GM12878 (cell line): ENCODE data around the gene EIF3A. TPM values are rescaled to one million over a fixed set of nuclear protein-coding genes. Genes with fewer than 3 reads are reported as not detected.
A peak's percentile ranks its signal among the peaks of the same experiment; 100 is the strongest.

Experiments used
- ATAC-seq: fragments of 200-7000 bp; cut with Tn5 transposase; 3 replicates; pipeline ENCODE4 v1.9.1; 2020; ENCODE audit warnings: mild to moderate bottlenecking, moderate library complexity
- BruUV-seq: library from RNA; stranded (reverse); fragments of 400-500 nt; replicated peaks from 2 replicates; lab custom pipeline; 2021; lab: Mats Ljungman, UMichigan
- CTCF ChIA-PET: fragments of 300-600 bp; sonication (Branson Sonifier 250); formaldehyde crosslinking; extraction: SDS; loops from one replicate; lab custom pipeline; 2021; ENCODE audit warnings: inconsistent platforms; lab: Yijun Ruan, JAX
- POLR2A ChIA-PET: fragments of 350-600 bp; formaldehyde crosslinking; extraction: SDS; loops from one replicate; lab custom pipeline; 2021; ENCODE audit warnings: inconsistent platforms; lab: Charles Lee
- RAD21 ChIA-PET: fragments of 300-600 bp; sonication (Branson Sonifier 250); formaldehyde crosslinking; loops from one replicate; lab custom pipeline; 2023; ENCODE audit warnings: antibody characterized with exemption; ENCODE audit not compliant: unreplicated experiment; lab: Charles Lee
- SMC1A ChIA-PET: fragments of 300-600 bp; sonication (Branson Sonifier 250); formaldehyde crosslinking; loops from one replicate; lab custom pipeline; 2023; ENCODE audit not compliant: unreplicated experiment, uncharacterized antibody; lab: Charles Lee
- DNase-seq: peaks from one replicate; pipeline ENCODE4 v3.0.0-alpha.2; 2011; ENCODE audit warnings: low read depth, low spot score
- FAIRE-seq: peaks from 3 replicates; lab custom pipeline; 2011; peaks lifted over from hg19 to GRCh38; lab: Jason Lieb, UNC
- H2AFZ ChIP-seq: 2 replicates; pipeline ENCODE4 v1.6.0; 2011; ENCODE audit warnings: low read depth, low read length, control low read depth; ENCODE audit not compliant: control insufficient read depth
- H3K27ac ChIP-seq: 2 replicates; pipeline ENCODE4 v1.5.1; 2011; ENCODE audit warnings: control low read depth; ENCODE audit not compliant: control insufficient read depth, insufficient read depth
- H3K27me3 ChIP-seq, 2 experiments: replicated peaks in 1 of 2; 2 replicates each; pipeline versions ENCODE4 v1.6.0 to v1.6.1; 2011; ENCODE audit warnings: low read length in 1 of 2; ENCODE audit not compliant: control insufficient read depth in 2 of 2, insufficient read depth in 2 of 2
- H3K36me3 ChIP-seq, 2 experiments: 2 replicates each; pipeline ENCODE4 v1.5.1; 2011; ENCODE audit warnings: low read length in 1 of 2; ENCODE audit not compliant: control insufficient read depth in 2 of 2, insufficient read depth in 2 of 2
- H3K4me1 ChIP-seq: 2 replicates; pipeline ENCODE4 v1.6.1; 2011; ENCODE audit warnings: mild to moderate bottlenecking, low read length, moderate library complexity, mixed read lengths; ENCODE audit not compliant: control insufficient read depth, insufficient read depth
- H3K4me2 ChIP-seq: 2 replicates; pipeline ENCODE4 v1.6.0; 2011; ENCODE audit warnings: control low read depth; ENCODE audit not compliant: control insufficient read depth, insufficient read depth
- H3K4me3 ChIP-seq: fragments of 200-600 bp; sonication (generic); 2 replicates; pipeline ENCODE4 v1.5.1; 2016
- H3K79me2 ChIP-seq: 2 replicates; pipeline ENCODE4 v1.6.0; 2011; ENCODE audit warnings: low read length; ENCODE audit not compliant: control insufficient read depth, insufficient read depth
- H3K9ac ChIP-seq: 2 replicates; pipeline ENCODE4 v1.8.0; 2011; ENCODE audit warnings: low read length, control low read depth, mixed read lengths; ENCODE audit not compliant: control insufficient read depth, insufficient read depth
- H3K9me3 ChIP-seq: replicated peaks from 3 replicates; pipeline ENCODE4 v1.5.1; 2011; ENCODE audit warnings: mild to moderate bottlenecking, low read length; ENCODE audit not compliant: control insufficient read depth, insufficient read depth
- H4K20me1 ChIP-seq: 2 replicates; pipeline ENCODE4 v1.6.0; 2011; ENCODE audit not compliant: control insufficient read depth, insufficient read depth
- ATF3 ChIP-seq: IDR thresholded peaks from 2 replicates; pipeline ENCODE4 v1.6.1; 2011; ENCODE audit warnings: low read depth, mild to moderate bottlenecking, low read length, moderate library complexity, borderline replicate concordance; ENCODE audit errors: extremely low read depth
- EGR1 ChIP-seq, 2 experiments: IDR thresholded peaks; 1 replicate in 1 of 2; 2 replicates in 1 of 2; pipeline ENCODE4 v1.6.1; 2011 to 2012; ENCODE audit warnings: low read depth in 2 of 2, low read length in 2 of 2, borderline replicate concordance in 1 of 2, mild to moderate bottlenecking in 1 of 2, moderate library complexity in 1 of 2
- HDAC6 ChIP-seq: fragments of 200-600 bp; sonication (generic); IDR thresholded peaks from one replicate; pipeline ENCODE4 v1.8.0; 2017; ENCODE audit warnings: antibody characterized with exemption; ENCODE audit not compliant: unreplicated experiment
- LARP7 ChIP-seq: fragments of 450-650 bp; IDR thresholded peaks from 2 replicates; pipeline ENCODE4 v1.6.1; 2017; ENCODE audit warnings: mild to moderate bottlenecking
- PML ChIP-seq: IDR thresholded peaks from 2 replicates; pipeline ENCODE4 v1.6.1; 2012; ENCODE audit warnings: low read length, inconsistent platforms
- POLR2A ChIP-seq: IDR thresholded peaks from 2 replicates; pipeline ENCODE4 v1.6.1; 2011; ENCODE audit warnings: low read depth, mild to moderate bottlenecking, low read length
- YY1 ChIP-seq: IDR thresholded peaks from 2 replicates; pipeline ENCODE4 v1.6.1; 2011; ENCODE audit warnings: low read depth, mild to moderate bottlenecking, low read length
- ZZZ3 ChIP-seq: IDR thresholded peaks from 2 replicates; pipeline ENCODE4 v1.6.1; 2011; ENCODE audit warnings: low read depth; ENCODE audit not compliant: control insufficient read depth, insufficient read length
- WGBS: methylation state at CpG from one replicate; pipeline ENCODE4 v1.1.6; 2016; ENCODE audit warnings: low lambda C conversion rate; ENCODE audit not compliant: insufficient replicate concordance, insufficient coverage; ENCODE audit errors: missing lambda C conversion rate; 5-methylcytosine and 5-hydroxymethylcytosine counted together
- in situ Hi-C: fragments of 300-500 bp; cut with MboI; formaldehyde crosslinking; loops from 9 replicates; pipeline ENCODE4 v1.14.3; 2018; ENCODE audit warnings: mixed read lengths
- intact Hi-C: fragments of 100-400 bp; cut with micrococcal nuclease; formaldehyde crosslinking; loops from one replicate; pipeline ENCODE4 v1.14.2; 2022; ENCODE audit not compliant: unreplicated experiment
- polyA plus RNA-seq, 11 experiments: library from polyadenylated mRNA; depleted of rRNA in 4 of 11; unstranded in 6 of 11; stranded (reverse) in 5 of 11; fragments of >200 nt; fragmentation: Nextera tagmentation in 4 of 11; fragmentation: Illumina TruSeq in 1 of 11; extraction: Ambion mirVana in 4 of 11; extraction: Trizol in 1 of 11; gene quantifications; 1 replicate in 1 of 11; 2 replicates in 10 of 11; pipeline versions ENCODE4 v1.2.1 to v1.2.3, GENCODE V29; 2011 to 2016; ENCODE audit warnings: inconsistent platforms in 2 of 11, missing spikeins in 2 of 11, low read depth in 1 of 11
- total RNA-seq, 4 experiments: library from RNA; depleted of rRNA in 3 of 4; stranded (reverse); fragments of >200 nt in 3 of 4; fragmentation: Illumina TruSeq in 1 of 4; extraction: Trizol in 1 of 4; gene quantifications; 2 replicates each; pipeline versions ENCODE4 v1.2.1 to v1.2.3, GENCODE V29; 2013 to 2021

The EIF3A gene
- total and polyA plus RNA-seq, 10 of the 15 experiments (the other 5 are each of a cell fraction or from before 2014, with no cell fraction given) = 42.3 to 195 (median 96.3) TPM

GRCh38 chr10:119029613-119030420, 50.8 kb downstream of the EIF3A start, which contains the start of gene NANOS1:
Gene NANOS1 (plus strand): TSS chr10:119029714. CDS start chr10:119029802, 88 bp downstream.
- H2AFZ ChIP-seq = peak within 1 kb of the TSS; percentile 55
- H4K20me1 ChIP-seq = no peaks in the 10 kb centered on the region; the same call in 1 of the 2 replicates
- TF ChIP-seq ATF3 = no peak
- peak; percentile 34; the same call in 1 of the 2 replicates for TF ChIP-seq LARP7
- peak in 1 of 2 experiments; percentile 68; a peak in 1 of 3 replicates for TF ChIP-seq EGR1 (IDR thresholded peaks at IDR 0.05; ENCODE audit: borderline replicate concordance in 1 of 2, low read depth in 2 of 2, low read length in 2 of 2)
- TF ChIP-seq HDAC6 = peak; percentile 26
- 0 out of 2 replicates have a peak, but pooled peaks have one; percentile 4 for TF ChIP-seq YY1
- TF ChIP-seq POLR2A = peak; percentile 53; the same call in 1 of the 2 replicates
- no peak for TF ChIP-seq PML
- TF ChIP-seq ZZZ3 = no peak
- H3K27ac ChIP-seq = no peak within 1 kb of the TSS
- ChIA-PET CTCF (interaction anchor here (1.5 to 3.0 kb wide), 3 partner anchors 169 to 415 kb away, joined by 3 to 12 read pairs (median 10); partner anchors contain the start of gene GRK5), POLR2A (no interaction called here), RAD21 (interaction anchor here (0.8 to 1.3 kb wide), 2 partner anchors 102 to 170 kb away, joined by 3 read pairs; no protein-coding TSS in a partner anchor), SMC1A (interaction anchor here (0.9 kb wide), 1 partner anchor 168 kb away, joined by 3 read pairs; no protein-coding TSS in a partner anchor)
- H3K4me2 ChIP-seq = peak within 1 kb of the TSS; percentile 83
- H3K36me3 ChIP-seq = peaks cover 1 to 7% of the 10 kb centered on the region in 2 experiments
- DNase-seq (no peak), ATAC-seq (no peak), FAIRE-seq (no peak)
- intact Hi-C loops (loop anchor here (1.0 to 5.0 kb wide), 3 partner anchors 42 to 59 kb away; no protein-coding TSS in a partner anchor), in situ Hi-C loops (no loop called here)
- H3K4me1 ChIP-seq = peaks cover 13% of the 10 kb centered on the region
- peak within 1 kb of the TSS; percentile 44; the same call in 1 of the 2 replicates for H3K9ac ChIP-seq
- WGBS = 1% methylated on average over 79 of the region's 136 CpGs
- H3K79me2 ChIP-seq = no peaks in the 10 kb centered on the region; the same call in 1 of the 2 replicates
- no TSS peak for BruUV-seq
- peak within 1 kb of the TSS; percentile 62 for H3K4me3 ChIP-seq
- H3K9me3 ChIP-seq = no peaks in the 10 kb centered on the region
- no peaks in the 10 kb centered on the region; a peak in 1 of 4 replicates for H3K27me3 ChIP-seq
